Mesenteric fat pad (tissue), 1 donor: ENCODE results near the gene PTTG1IP. TPM values are rescaled to one million over a fixed set of nuclear protein-coding genes. Genes with fewer than 3 reads are reported as not detected.

Source experiments
- DNase-seq: peaks from one replicate; pipeline ENCODE4 v3.0.0-alpha.2; 2020; ENCODE audit warnings: low spot score
- total RNA-seq: library from RNA; stranded (reverse); fragmentation: NEBNext Ultra II Directional; extraction: Animal tissue kit (Norgen Biotek cat#: 25700); gene quantifications from one replicate; pipeline ENCODE4 v1.2.1, GENCODE V29; 2021
- donor health status: DM: yes; HTN: yes; CAD: no.

The PTTG1IP gene
- total RNA-seq, 1 donor from 2014 or later, result 161 TPM

DNA sequence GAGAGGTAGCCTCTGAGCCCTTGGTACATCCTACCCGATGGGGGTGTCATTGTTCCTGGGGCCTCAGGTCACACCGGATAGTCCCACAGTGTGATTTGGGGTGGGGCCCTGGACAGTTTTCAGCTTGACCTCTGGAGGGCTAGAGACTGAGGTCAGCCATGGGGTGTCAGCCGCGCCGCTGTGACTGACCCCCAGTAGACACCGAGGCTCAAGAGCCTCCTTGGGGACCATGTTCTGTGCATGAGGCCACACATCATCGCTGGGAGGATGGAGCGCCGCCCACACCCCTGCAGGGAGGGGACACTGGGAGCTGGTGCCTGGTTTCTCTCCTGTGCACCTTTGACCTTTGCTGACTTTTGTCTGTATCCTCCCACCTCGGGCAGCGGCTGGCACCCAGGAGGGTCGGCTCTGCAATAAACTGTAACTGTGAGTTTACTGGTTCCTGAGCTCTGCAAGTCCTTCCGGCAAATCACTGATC, 24.6 kb upstream of the PTTG1IP start:
- no peak for DNase-seq

- DNase-seq, result no peak
Measured at GRCh38 chr21:44897326-44898010, 24.0 kb upstream of the PTTG1IP start.

- DNase-seq, result no peak
Measured at GRCh38 chr21:44896561-44897286, 23.2 kb upstream of the PTTG1IP start.

- no peak for DNase-seq
Measured at GRCh38 chr21:44895859-44896258, 22.4 kb upstream of the PTTG1IP start.

- DNase-seq, result no peak
Measured at GRCh38 chr21:44894687-44895302, 21.3 kb upstream of the PTTG1IP start.

- no peak for DNase-seq
Measured at GRCh38 chr21:44893948-44894656, 20.6 kb upstream of the PTTG1IP start.

- DNase-seq, result no peak
Measured at GRCh38 chr21:44893278-44893556, 19.7 kb upstream of the PTTG1IP start.

GRCh38 chr21:44892536-44893277, 19.2 kb upstream of the PTTG1IP start:
- DNase-seq, result no peak

DNA sequence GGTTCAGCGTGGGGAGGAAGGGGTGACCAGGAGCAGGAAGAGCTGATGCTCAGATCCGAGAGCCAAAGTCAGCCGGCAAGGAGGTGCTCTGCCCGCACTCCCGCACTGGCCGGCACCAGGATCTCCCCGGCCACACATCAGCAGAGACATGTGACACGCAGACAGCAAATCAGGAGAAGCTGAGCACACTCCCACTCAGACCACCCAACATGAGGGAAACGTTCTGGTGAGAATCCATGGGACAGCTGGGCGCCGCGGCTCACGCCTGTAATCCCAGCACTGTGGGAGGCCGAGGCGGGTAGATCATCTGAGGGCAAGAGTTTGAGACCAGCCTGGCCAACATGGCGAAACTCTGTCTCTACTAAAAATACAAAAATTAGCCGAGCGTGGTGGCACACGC, 18.6 kb upstream of the PTTG1IP start:
- no peak for DNase-seq

- DNase-seq, result no peak
Measured at GRCh38 chr21:44891631-44892031, 18.1 kb upstream of the PTTG1IP start.

GRCh38 chr21:44890961-44891541, 17.6 kb upstream of the PTTG1IP start:
- DNase-seq, result no peak

- no peak for DNase-seq
Measured at GRCh38 chr21:44890338-44890931, 16.9 kb upstream of the PTTG1IP start.

- DNase-seq, result no peak
Measured at GRCh38 chr21:44889625-44890337, 16.3 kb upstream of the PTTG1IP start.

GRCh38 chr21:44888581-44889550, 15.4 kb upstream of the PTTG1IP start:
- DNase-seq, result no peak

DNA sequence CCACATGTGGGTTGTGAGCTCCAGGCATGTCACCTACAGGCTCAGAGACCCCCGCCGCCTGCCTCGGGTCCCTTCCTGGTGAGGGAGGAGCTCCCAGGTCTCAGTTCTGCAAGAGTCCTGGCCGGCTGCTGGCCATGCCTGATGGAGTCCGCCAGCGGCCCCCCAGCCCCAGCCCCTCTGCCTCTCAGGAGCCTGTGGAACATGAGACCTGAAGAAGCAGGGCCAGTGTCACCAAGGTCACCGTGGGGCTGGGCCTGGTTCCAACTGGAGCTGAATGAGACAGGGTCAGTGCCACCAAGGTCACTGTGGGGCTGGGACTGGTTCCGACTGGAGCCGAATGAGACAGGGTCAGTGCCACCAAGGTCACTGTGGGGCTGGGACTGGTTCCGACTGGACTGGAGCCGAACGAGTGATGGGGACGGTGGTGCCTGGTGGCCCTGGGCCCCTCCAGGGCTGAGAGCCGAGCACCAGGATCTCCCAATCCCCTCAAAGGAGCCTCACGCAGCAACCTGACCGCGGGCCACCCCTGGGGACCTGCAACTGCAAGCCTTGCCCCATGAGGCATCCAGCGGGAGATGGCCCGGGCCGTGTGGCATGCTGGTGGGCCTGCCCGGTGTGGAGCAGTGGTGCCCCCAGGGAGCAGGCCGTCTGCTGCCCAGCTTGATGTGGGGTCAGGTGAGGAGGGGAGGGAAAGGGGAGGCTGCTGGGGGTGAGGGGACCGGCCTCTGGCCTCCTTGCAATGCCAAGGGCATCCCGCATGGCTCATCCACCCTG, 14.5 kb upstream of the PTTG1IP start:
- no peak for DNase-seq

DNA sequence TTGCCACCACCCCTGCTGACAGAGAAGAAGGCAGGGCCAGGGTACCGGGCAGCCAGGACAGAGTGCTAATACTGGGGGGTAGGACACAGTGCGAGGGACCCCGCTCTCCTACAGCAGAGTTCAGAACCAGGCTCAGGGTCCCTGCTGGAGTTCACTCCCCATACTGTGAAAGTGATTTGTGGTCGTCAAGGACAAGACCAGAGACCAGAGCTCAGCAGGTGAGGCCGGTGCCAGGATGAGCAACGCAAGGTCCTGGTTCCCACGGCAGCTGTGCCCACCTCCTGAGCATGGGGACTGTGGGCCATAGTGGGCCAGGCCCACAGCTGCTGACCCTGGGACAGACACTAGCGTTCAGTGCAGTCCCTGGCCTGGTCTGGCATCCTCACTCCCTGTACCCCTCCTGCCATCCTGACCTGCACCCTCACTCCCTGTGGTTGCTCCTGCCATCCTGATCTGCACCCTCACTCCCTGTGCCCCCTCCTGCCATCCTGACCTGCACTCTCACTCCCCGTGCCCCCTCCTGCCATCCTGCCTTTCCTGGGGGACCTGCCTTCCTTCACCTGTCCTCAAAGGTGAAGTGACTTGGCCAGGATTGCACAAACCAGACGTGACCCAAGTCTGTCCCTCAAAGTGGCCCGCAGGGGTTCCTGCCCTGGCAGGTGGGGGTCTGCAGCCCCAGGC, 13.8 kb upstream of the PTTG1IP start:
- DNase-seq, result no peak
